Esophagus muscularis mucosa (tissue), 4 donors: Measurements from ENCODE around the gene PNMA5. TPM values are rescaled to one million over a fixed set of nuclear protein-coding genes. Genes with fewer than 3 reads are reported as not detected.

ENCODE experiments used
- DNase-seq: peaks from one replicate; pipeline ENCODE4 v3.0.0-alpha.2; 2017; ENCODE audit errors: extremely low spot score
- H3K27ac ChIP-seq, 4 donors: fragments of 200-600 bp; sonication (generic); replicated peaks in 1 of 4; 1 replicate in 3 of 4; 2 replicates in 1 of 4; pipeline ENCODE4 v1.5.1; 2016 to 2019; ENCODE audit warnings: mild to moderate bottlenecking in 1 of 4
- H3K27me3 ChIP-seq, 4 donors: fragments of 200-600 bp; sonication (generic); one replicate each; pipeline versions ENCODE4 v1.5.1 to v1.6.0; 2016 to 2019
- H3K36me3 ChIP-seq, 4 donors: fragments of 200-600 bp; sonication (generic); one replicate each; pipeline ENCODE4 v1.5.1; 2016 to 2019
- H3K4me1 ChIP-seq, 4 donors: fragments of 200-600 bp; sonication (generic); one replicate each; pipeline ENCODE4 v1.5.1; 2016 to 2019
- H3K4me3 ChIP-seq, 4 donors: fragments of 200-600 bp; sonication (generic); 1 replicate in 2 of 4; 2 replicates in 2 of 4; pipeline ENCODE4 v1.5.1; 2016 to 2019; ENCODE audit warnings: mild to moderate bottlenecking in 4 of 4, moderate library complexity in 1 of 4
- H3K9me3 ChIP-seq, 4 donors: fragments of 200-600 bp; sonication (generic); 1 replicate in 3 of 4; 2 replicates in 1 of 4; pipeline ENCODE4 v1.5.1; 2016 to 2019
- EP300 ChIP-seq: sonication (generic); formaldehyde crosslinking; IDR thresholded peaks from one replicate; pipeline ENCODE4 v1.6.1; 2017; ENCODE audit warnings: antibody characterized with exemption
- POLR2A ChIP-seq: fragments of 450-650 bp; IDR thresholded peaks from one replicate; pipeline ENCODE4 v1.6.1; 2017; ENCODE audit warnings: antibody characterized with exemption, moderate library complexity, mild to moderate bottlenecking, low read depth
- POLR2AphosphoS5 ChIP-seq, 2 donors: sonication (generic); formaldehyde crosslinking; IDR thresholded peaks; one replicate each; pipeline ENCODE4 v1.6.1; 2017; ENCODE audit warnings: antibody characterized with exemption in 2 of 2
- whole genome bisulfite sequencing: methylation state at CpG from one replicate; pipeline ENCODE4 v1.1.5; 2018; 5-methylcytosine and 5-hydroxymethylcytosine counted together
- intact Hi-C: fragments of 100-400 bp; cut with DNase I; formaldehyde crosslinking; loops from one replicate; pipeline ENCODE4 v1.15.1; 2023
- total RNA-seq, 4 donors: library from RNA; depleted of rRNA; stranded (reverse); fragments of >200 nt; gene quantifications; one replicate each; pipeline versions ENCODE4 v1.1.0 to v1.2.1, GENCODE V29; 2016
- TF ChIP-seq, protein P1 (sequence below), 3 experiments: fragments of 200-600 bp in 2 of 3; fragments of 450-650 bp in 1 of 3; sonication (generic) in 2 of 3; IDR thresholded peaks; one replicate each; pipeline ENCODE4 v1.5.1; 2017 to 2019; ENCODE audit warnings: antibody characterized with exemption in 3 of 3, mild to moderate bottlenecking in 2 of 3, moderate library complexity in 1 of 3

The PNMA5 gene
- not detected for total RNA-seq

DNA sequence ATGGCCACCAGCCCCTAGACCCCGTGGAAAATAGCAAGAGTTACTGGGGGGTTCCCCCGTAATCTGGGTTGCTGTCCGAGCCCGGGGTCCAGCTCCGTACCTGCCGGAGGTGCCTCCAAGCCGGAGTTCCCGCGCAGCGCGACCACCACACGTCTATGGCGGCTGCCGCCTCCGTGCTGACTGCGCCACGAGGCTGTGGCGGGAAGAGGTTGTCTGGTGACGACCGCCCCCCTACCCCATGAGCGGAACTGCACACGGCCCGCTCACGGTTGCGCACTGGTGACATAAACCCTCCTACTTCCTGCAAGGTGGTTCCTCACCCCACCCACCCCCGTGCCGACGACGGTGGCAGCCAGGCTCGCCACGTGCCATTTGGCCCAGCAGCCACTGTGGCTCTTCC is at the start of gene PNMA5:
Gene PNMA5, minus strand, starts transcription at position 184 of the 400 bp plus-strand sequence. CDS start 2,518 bp downstream, outside the sequence.
- H3K36me3 ChIP-seq, result no peaks in the 10 kb centered on the region
- DNase-seq, result no peak
- H3K27me3 ChIP-seq, result no peaks in the 10 kb centered on the region
- no peak within 1 kb of the TSS for H3K4me3 ChIP-seq
- no peaks in the 10 kb centered on the region for H3K4me1 ChIP-seq
- H3K27ac ChIP-seq, result no peak within 1 kb of the TSS
- intact Hi-C loops, result no loop called here
- TF ChIP-seq EP300 (no peak), POLR2A (no peak), POLR2AphosphoS5 (IDR thresholded peaks at IDR 0.05) (no peak)
- TF ChIP-seq, protein P1, sequence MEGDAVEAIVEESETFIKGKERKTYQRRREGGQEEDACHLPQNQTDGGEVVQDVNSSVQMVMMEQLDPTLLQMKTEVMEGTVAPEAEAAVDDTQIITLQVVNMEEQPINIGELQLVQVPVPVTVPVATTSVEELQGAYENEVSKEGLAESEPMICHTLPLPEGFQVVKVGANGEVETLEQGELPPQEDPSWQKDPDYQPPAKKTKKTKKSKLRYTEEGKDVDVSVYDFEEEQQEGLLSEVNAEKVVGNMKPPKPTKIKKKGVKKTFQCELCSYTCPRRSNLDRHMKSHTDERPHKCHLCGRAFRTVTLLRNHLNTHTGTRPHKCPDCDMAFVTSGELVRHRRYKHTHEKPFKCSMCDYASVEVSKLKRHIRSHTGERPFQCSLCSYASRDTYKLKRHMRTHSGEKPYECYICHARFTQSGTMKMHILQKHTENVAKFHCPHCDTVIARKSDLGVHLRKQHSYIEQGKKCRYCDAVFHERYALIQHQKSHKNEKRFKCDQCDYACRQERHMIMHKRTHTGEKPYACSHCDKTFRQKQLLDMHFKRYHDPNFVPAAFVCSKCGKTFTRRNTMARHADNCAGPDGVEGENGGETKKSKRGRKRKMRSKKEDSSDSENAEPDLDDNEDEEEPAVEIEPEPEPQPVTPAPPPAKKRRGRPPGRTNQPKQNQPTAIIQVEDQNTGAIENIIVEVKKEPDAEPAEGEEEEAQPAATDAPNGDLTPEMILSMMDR (IDR thresholded peaks at IDR 0.05), result no peak
- no peaks in the 10 kb centered on the region for H3K9me3 ChIP-seq
- whole genome bisulfite sequencing, result 94% methylated on average over 13 of the region's 31 CpGs

DNA sequence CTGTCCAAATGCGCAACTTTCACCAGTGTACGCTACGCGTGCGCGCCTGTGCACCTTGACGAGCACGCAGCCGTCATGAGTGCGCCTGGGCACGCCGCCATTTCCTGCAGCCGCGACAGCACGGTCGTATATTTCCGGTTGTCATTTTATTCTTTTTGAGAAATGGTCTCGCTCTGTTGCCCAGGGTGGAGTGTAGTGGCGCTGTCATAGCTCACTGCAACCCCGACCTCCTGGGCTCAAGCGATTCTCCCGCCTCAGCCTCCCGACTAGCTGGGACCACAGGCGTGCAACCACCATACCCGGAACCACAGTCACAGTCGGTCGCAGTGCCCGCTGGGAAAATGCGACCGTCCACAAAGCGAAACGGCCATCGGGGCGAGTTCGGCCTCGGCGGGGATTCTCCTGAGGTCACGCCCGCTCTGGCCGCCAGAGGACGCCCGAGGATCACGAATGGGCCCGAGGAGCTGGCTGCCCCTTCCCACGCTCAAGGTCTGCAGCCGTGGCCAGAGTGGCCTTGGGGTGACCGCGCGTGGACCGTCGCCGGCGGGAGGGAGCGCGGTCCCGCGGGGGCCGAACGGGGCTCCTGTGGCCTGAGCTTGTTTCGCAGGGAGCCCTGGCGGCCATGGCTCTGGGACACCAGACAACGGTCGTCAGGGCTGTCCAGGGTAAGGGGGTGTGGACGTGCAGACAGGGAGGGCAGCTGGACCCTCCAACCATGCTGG is 38.6 kb upstream of the PNMA5 start:
- no peaks in the 10 kb centered on the region for H3K36me3 ChIP-seq
- TF ChIP-seq EP300 (no peak), POLR2AphosphoS5 (IDR thresholded peaks at IDR 0.05) (peak in 1 of 2 donors; percentile 33), POLR2A (no peak)
- TF ChIP-seq, protein P1 (IDR thresholded peaks at IDR 0.05), result peak; percentile 73 to 90 (median 81)
- H3K4me3 ChIP-seq, result peak overlapping the region; percentile 33 to 53 (median 44)
- WGBS, result 51% methylated on average over 36 of the region's 64 CpGs
- peak; percentile 90 for DNase-seq
- peaks cover 0 to 7% (median 5%) of the 10 kb centered on the region in 4 donors for H3K4me1 ChIP-seq
- H3K27me3 ChIP-seq, result peaks cover 0 to 7% (median 0%) of the 10 kb centered on the region in 4 donors
- H3K9me3 ChIP-seq, result no peaks in the 10 kb centered on the region
- intact Hi-C loops, result loop anchor here (5.0 kb wide), 1 partner anchor 475 kb away; no protein-coding TSS in a partner anchor
- H3K27ac ChIP-seq, result no peak overlapping the region

DNA sequence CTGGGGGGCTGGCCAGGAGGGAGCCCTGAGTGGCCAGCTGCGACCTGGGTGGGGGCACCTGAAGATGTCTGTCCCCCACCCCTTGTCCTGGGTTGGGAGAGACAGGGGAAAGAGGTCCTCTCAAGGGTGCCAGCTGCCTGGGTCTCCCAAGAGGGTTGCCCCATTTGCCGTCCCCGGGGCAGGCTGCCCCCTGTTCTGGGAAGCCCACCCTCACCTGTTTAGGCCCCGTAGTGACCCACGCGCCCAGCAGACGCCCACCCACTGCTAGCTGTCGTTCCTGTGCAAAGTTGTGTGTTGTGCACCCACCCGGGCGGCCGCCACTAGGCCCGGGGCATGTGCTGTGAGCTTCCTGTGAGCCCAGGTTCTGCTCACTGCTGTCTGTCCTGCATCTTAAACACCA is 36.9 kb upstream of the PNMA5 start:
- H3K36me3 ChIP-seq, result no peaks in the 10 kb centered on the region
- no peak overlapping the region for H3K4me3 ChIP-seq
- H3K4me1 ChIP-seq, result peaks cover 0 to 7% (median 5%) of the 10 kb centered on the region in 4 donors
- intact Hi-C loops, result loop anchor here (5.0 kb wide), 1 partner anchor 476 kb away; no protein-coding TSS in a partner anchor
- DNase-seq, result no peak
- no peaks in the 10 kb centered on the region for H3K27me3 ChIP-seq
- no peaks in the 10 kb centered on the region for H3K9me3 ChIP-seq
- WGBS, result 85% methylated on average over 8 of the region's 12 CpGs
- TF ChIP-seq POLR2A (no peak), POLR2AphosphoS5 (IDR thresholded peaks at IDR 0.05) (no peak), EP300 (no peak)
- TF ChIP-seq, protein P1 (IDR thresholded peaks at IDR 0.05), result no peak
- no peak overlapping the region for H3K27ac ChIP-seq

DNA sequence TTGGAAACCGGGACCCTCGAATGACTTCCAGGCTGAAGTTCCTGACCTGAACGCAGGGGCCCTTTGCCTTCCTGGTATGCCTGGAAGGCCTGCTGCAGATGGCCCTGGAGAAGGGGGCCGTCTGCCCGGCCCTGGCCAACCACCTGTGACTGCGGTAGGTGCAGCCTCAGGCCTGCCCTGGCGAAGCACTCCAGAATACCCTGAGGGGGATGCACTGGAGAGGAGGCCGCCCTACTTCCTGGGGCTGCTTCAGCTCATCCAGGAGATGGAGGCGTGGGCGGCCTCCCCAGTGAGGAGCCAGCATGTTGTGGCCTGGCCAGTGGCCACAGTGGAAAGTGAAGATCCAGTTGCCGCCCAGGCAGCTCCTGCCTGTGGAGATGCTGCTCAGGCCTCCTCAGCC is 36.0 kb upstream of the PNMA5 start:
- intact Hi-C loops, result loop anchor here (5.0 kb wide), 1 partner anchor 477 kb away; no protein-coding TSS in a partner anchor
- Histone ChIP-seq H3K4me1 (peaks cover 0 to 7% (median 5%) of the 10 kb centered on the region in 4 donors), H3K4me3 (no peak overlapping the region), H3K27me3 (no peaks in the 10 kb centered on the region), H3K36me3 (no peaks in the 10 kb centered on the region), H3K9me3 (no peaks in the 10 kb centered on the region), H3K27ac (no peak overlapping the region)
- TF ChIP-seq POLR2A (no peak), EP300 (no peak), POLR2AphosphoS5 (IDR thresholded peaks at IDR 0.05) (no peak)
- TF ChIP-seq, protein P1 (IDR thresholded peaks at IDR 0.05), result no peak
- WGBS, result 100% methylated on average over 3 of the region's 11 CpGs
- no peak for DNase-seq
